ENCODE results near the gene SP3. TPM values are rescaled to one million over a fixed set of nuclear protein-coding genes. Genes with fewer than 3 reads are reported as not detected.

Gene SP3
- total RNA-seq, 6 experiments from 2014 or later: 45.0 to 63.7 (median 52.1) TPM

- Mint-ChIP-seq H3K36me3 (ENCODE audit: low read depth) (no peaks in the 10 kb centered on the region), H3K9me3 (no peaks in the 10 kb centered on the region), H3K4me1 (ENCODE audit: low read depth) (peaks cover 27% of the 10 kb centered on the region), H3K27ac (no peak overlapping the region), H3K4me3 (no peak overlapping the region), H3K27me3 (ENCODE audit: insufficient read depth) (peaks cover 6% of the 10 kb centered on the region)
- TF ChIP-seq CTCF (IDR thresholded peaks at IDR 0.05): no peak
- no peak for DNase-seq
Observed at GRCh38 chr2:173989160-173989883, 24.1 kb upstream of the SP3 start.

- no peak overlapping the region for H3K27ac Mint-ChIP-seq
- H3K9me3 Mint-ChIP-seq: no peaks in the 10 kb centered on the region
- no peak for DNase-seq
- H3K4me3 Mint-ChIP-seq: no peak overlapping the region
- no peak for TF ChIP-seq CTCF (IDR thresholded peaks at IDR 0.05)
- peaks cover 1% of the 10 kb centered on the region for H3K27me3 Mint-ChIP-seq (ENCODE audit: insufficient read depth)
- H3K36me3 Mint-ChIP-seq (ENCODE audit: low read depth): no peaks in the 10 kb centered on the region
- H3K4me1 Mint-ChIP-seq (ENCODE audit: low read depth): peaks cover 49% of the 10 kb centered on the region
Observed at GRCh38 chr2:173986805-173987204, 21.6 kb upstream of the SP3 start.

- Mint-ChIP-seq H3K27ac (no peak overlapping the region), H3K36me3 (ENCODE audit: low read depth) (no peaks in the 10 kb centered on the region), H3K27me3 (ENCODE audit: insufficient read depth) (peaks cover 1% of the 10 kb centered on the region), H3K4me1 (ENCODE audit: low read depth) (peaks cover 37% of the 10 kb centered on the region), H3K9me3 (no peaks in the 10 kb centered on the region), H3K4me3 (no peak overlapping the region)
- no peak for TF ChIP-seq CTCF (IDR thresholded peaks at IDR 0.05)
- no peak for DNase-seq
Observed at GRCh38 chr2:173985605-173985992, 20.4 kb upstream of the SP3 start.

- H3K27ac Mint-ChIP-seq: no peak overlapping the region
Observed at GRCh38 chr2:173984866-173985604, 19.9 kb upstream of the SP3 start.

GRCh38 chr2:173983391-173983871, 18.3 kb upstream of the SP3 start:
- Mint-ChIP-seq H3K4me3 (no peak overlapping the region), H3K4me1 (ENCODE audit: low read depth) (peaks cover 43% of the 10 kb centered on the region), H3K27ac (peak overlapping the region; percentile 40; the same call in 1 of the 2 replicates)

More at GRCh38 chr2:173984866-173985604, 19.9 kb upstream of the SP3 start:
- no peak for TF ChIP-seq CTCF (IDR thresholded peaks at IDR 0.05)
- H3K27me3 Mint-ChIP-seq (ENCODE audit: insufficient read depth): peaks cover 1% of the 10 kb centered on the region
- no peak overlapping the region for H3K4me3 Mint-ChIP-seq
- no peaks in the 10 kb centered on the region for H3K9me3 Mint-ChIP-seq
- H3K4me1 Mint-ChIP-seq (ENCODE audit: low read depth): peaks cover 35% of the 10 kb centered on the region
- H3K36me3 Mint-ChIP-seq (ENCODE audit: low read depth): no peaks in the 10 kb centered on the region
- DNase-seq: no peak

More at GRCh38 chr2:173983391-173983871, 18.3 kb upstream of the SP3 start:
- peak; percentile 10 for DNase-seq
- Mint-ChIP-seq H3K36me3 (ENCODE audit: low read depth) (no peaks in the 10 kb centered on the region), H3K9me3 (no peaks in the 10 kb centered on the region), H3K27me3 (ENCODE audit: insufficient read depth) (no peaks in the 10 kb centered on the region; the same call in 1 of the 2 replicates)
- TF ChIP-seq CTCF (IDR thresholded peaks at IDR 0.05): no peak
